K562 (cell line): ENCODE data around the gene FOCAD. TPM values are rescaled to one million over a fixed set of nuclear protein-coding genes. Genes with fewer than 3 reads are reported as not detected.

Source experiments
- ATAC-seq: fragments of 200-7000 bp; cut with Tn5 transposase; 3 replicates; pipeline ENCODE4 v1.9.1; 2020; ENCODE audit warnings: moderate library complexity
- BruUV-seq: library from RNA; stranded (reverse); fragments of 400-500 nt; replicated peaks from 2 replicates; lab custom pipeline; 2021; lab: Mats Ljungman, UMichigan
- CTCF ChIA-PET: fragments of 300-600 bp; formaldehyde crosslinking; extraction: SDS; loops from one replicate; lab custom pipeline; 2021; ENCODE audit warnings: low intra/inter-chr PET ratio; lab: Yijun Ruan, JAX
- POLR2A ChIA-PET: fragments of 300-600, 350-650 bp; sonication (Branson Sonifier 250); formaldehyde crosslinking; extraction: SDS; loops from one replicate; lab custom pipeline; 2021; ENCODE audit warnings: antibody characterized with exemption, inconsistent platforms; lab: Yijun Ruan, JAX
- DNase-seq, 4 experiments: peaks; one replicate each; pipeline versions ENCODE4 v3.0.0 to v3.0.0-alpha.2; 2011 to 2018; ENCODE audit warnings: low spot score in 3 of 4, mixed read lengths in 3 of 4; ENCODE audit errors: extremely low read depth in 1 of 4
- FAIRE-seq: peaks from 2 replicates; lab custom pipeline; 2011; peaks lifted over from hg19 to GRCh38; lab: Jason Lieb, UNC
- H2AFZ ChIP-seq: 2 replicates; pipeline ENCODE4 v1.6.0; 2011; ENCODE audit warnings: low read depth, low read length, control low read depth, inconsistent platforms
- H3K27ac ChIP-seq: fragments of 200-600 bp; 3 replicates; pipeline ENCODE4 v1.8.0; 2011; ENCODE audit warnings: low read depth, mild to moderate bottlenecking, control low read depth, inconsistent platforms, low read length, moderate library complexity, mixed read lengths; ENCODE audit errors: extremely low read depth
- H3K27me3 ChIP-seq, 2 experiments: fragments of 300-600 bp in 1 of 2; 2 replicates in 1 of 2; 3 replicates in 1 of 2; pipeline versions ENCODE4 v1.6.0 to v1.8.0; 2011; ENCODE audit warnings: inconsistent platforms in 2 of 2, low read length in 2 of 2, mild to moderate bottlenecking in 1 of 2, mixed read lengths in 1 of 2, moderate library complexity in 1 of 2; ENCODE audit not compliant: control insufficient read depth in 2 of 2, insufficient read depth in 2 of 2
- H3K36me3 ChIP-seq: fragments of 300-600 bp; 3 replicates; pipeline ENCODE4 v1.8.0; 2011; ENCODE audit warnings: mild to moderate bottlenecking, low read length, inconsistent platforms; ENCODE audit not compliant: control insufficient read depth, insufficient read depth
- H3K4me1 ChIP-seq, 2 experiments: fragments of 200-600 bp in 1 of 2; replicated peaks in 1 of 2; 2 replicates in 1 of 2; 3 replicates in 1 of 2; pipeline versions ENCODE4 v1.5.1 to v1.8.0; 2011; ENCODE audit warnings: inconsistent platforms in 2 of 2, low read length in 2 of 2, mild to moderate bottlenecking in 1 of 2, mixed read lengths in 1 of 2, moderate library complexity in 1 of 2; ENCODE audit not compliant: control insufficient read depth in 2 of 2, insufficient read depth in 2 of 2
- H3K4me2 ChIP-seq: 2 replicates; pipeline ENCODE4 v1.6.1; 2011; ENCODE audit warnings: low read length, control low read depth, inconsistent platforms, mixed read lengths; ENCODE audit not compliant: insufficient read depth
- H3K4me3 ChIP-seq: fragments of 200-600 bp; sonication (generic), shearing (Covaris generic); 2 replicates; pipeline ENCODE4 v1.5.1; 2016; ENCODE audit warnings: control low read depth, inconsistent platforms
- H3K79me2 ChIP-seq: fragments of 200-600 bp; 3 replicates; pipeline ENCODE4 v1.8.0; 2011; ENCODE audit warnings: low read length, inconsistent platforms; ENCODE audit not compliant: control insufficient read depth, insufficient read depth
- H3K9ac ChIP-seq, 2 experiments: 2 replicates each; pipeline versions ENCODE4 v1.6.0 to v1.6.1; 2011; ENCODE audit warnings: low read depth in 2 of 2, low read length in 2 of 2, control low read depth in 1 of 2, inconsistent platforms in 1 of 2, mild to moderate bottlenecking in 1 of 2, mixed read lengths in 1 of 2; ENCODE audit not compliant: insufficient read depth in 1 of 2
- H3K9me1 ChIP-seq: one replicate; pipeline ENCODE4 v1.6.0; 2011; ENCODE audit warnings: inconsistent platforms, mild to moderate bottlenecking, low read length, moderate library complexity; ENCODE audit not compliant: control insufficient read depth, insufficient read depth
- H3K9me3 ChIP-seq: replicated peaks from 2 replicates; pipeline ENCODE4 v1.5.1; 2011; ENCODE audit warnings: low read depth, low read length, inconsistent platforms; ENCODE audit not compliant: control insufficient read depth, insufficient read depth
- H4K20me1 ChIP-seq: replicated peaks from 2 replicates; pipeline ENCODE4 v1.6.1; 2011; ENCODE audit warnings: low read length, inconsistent platforms, mixed read lengths; ENCODE audit not compliant: control insufficient read depth, insufficient read depth
- CBX5 ChIP-seq: IDR thresholded peaks from 2 replicates; pipeline ENCODE4 v1.6.1; 2014; ENCODE audit warnings: low read depth, borderline replicate concordance
- DEAF1 ChIP-seq: fragments of 450-650 bp; formaldehyde crosslinking; IDR thresholded peaks from 2 replicates; pipeline ENCODE4 v1.4.0; 2020; ENCODE audit warnings: mild to moderate bottlenecking, moderate library complexity
- HCFC1 ChIP-seq: IDR thresholded peaks from 2 replicates; pipeline ENCODE4 v1.6.1; 2012; ENCODE audit warnings: low read depth, low read length, improper control_type of control experiment
- HLTF ChIP-seq: fragments of 450-650 bp; IDR thresholded peaks from 2 replicates; pipeline ENCODE4 v1.6.1; 2016
- MITF ChIP-seq: IDR thresholded peaks from 2 replicates; pipeline ENCODE4 v1.6.1; 2014; ENCODE audit warnings: antibody characterized with exemption
- MTF1 ChIP-seq: fragments of 250-450 bp; sonication (Bioruptor Pico); IDR thresholded peaks from 2 replicates; pipeline ENCODE4 v1.9.0; 2021; ENCODE audit warnings: moderate library complexity, mild to moderate bottlenecking, inconsistent platforms, borderline replicate concordance
- NELFE ChIP-seq: IDR thresholded peaks from 2 replicates; pipeline ENCODE4 v1.6.1; 2011; ENCODE audit warnings: mild to moderate bottlenecking; ENCODE audit not compliant: insufficient read depth, insufficient read length
- PHF20 ChIP-seq: fragments of 450-650 bp; IDR thresholded peaks from 2 replicates; pipeline ENCODE4 v1.6.1; 2018; ENCODE audit not compliant: partially characterized antibody
- POLR3G ChIP-seq: IDR thresholded peaks from 2 replicates; pipeline ENCODE4 v1.6.1; 2011; ENCODE audit not compliant: insufficient read length, insufficient replicate concordance; ENCODE audit errors: extremely low read depth
- SFPQ ChIP-seq: fragments of 200-400 bp; formaldehyde crosslinking; IDR thresholded peaks from 2 replicates; pipeline ENCODE4 v1.6.1; 2017; ENCODE audit warnings: mild to moderate bottlenecking, low read depth, low read length, moderate library complexity
- SMAD2 ChIP-seq: fragments of 150-350 bp; IDR thresholded peaks from 2 replicates; pipeline ENCODE4 v1.6.1; 2014; ENCODE audit warnings: low read depth, mild to moderate bottlenecking, low read length
- SRSF3 ChIP-seq: fragments of 200-400 bp; formaldehyde crosslinking; IDR thresholded peaks from 2 replicates; pipeline ENCODE4 v1.6.1; 2016; ENCODE audit warnings: mild to moderate bottlenecking, low read length, moderate library complexity; ENCODE audit not compliant: insufficient read depth
- ZBTB12 ChIP-seq: fragments of 250-450 bp; sonication (Bioruptor Pico); IDR thresholded peaks from 2 replicates; pipeline ENCODE4 v1.4.0; 2020
- ZNF140 ChIP-seq: fragments of 250-450 bp; sonication (Bioruptor Pico); IDR thresholded peaks from 2 replicates; pipeline ENCODE4 v1.8.0; 2021; ENCODE audit warnings: moderate library complexity, mild to moderate bottlenecking, inconsistent platforms
- ZNF584 ChIP-seq: fragments of 200-800 bp; sonication (Bioruptor generic); IDR thresholded peaks from 2 replicates; pipeline ENCODE4 v1.6.1; 2016; ENCODE audit warnings: low read depth, mild to moderate bottlenecking, missing genetic modification characterization, missing compliant biosample characterization
- WGBS: fragments of 100-300 bp; shearing (Covaris generic); methylation state at CpG from one replicate; pipeline ENCODE4 v1.1.6; 2016; ENCODE audit warnings: low coverage, mixed read lengths; ENCODE audit not compliant: insufficient coverage; ENCODE audit errors: missing lambda C conversion rate; 5-methylcytosine and 5-hydroxymethylcytosine counted together
- in situ Hi-C: fragments of 300-500 bp; cut with MboI; formaldehyde crosslinking; loops from 4 replicates; pipeline ENCODE4 v1.15.0; 2018; ENCODE audit warnings: inconsistent platforms, mixed read lengths
- intact Hi-C: fragments of 100-400 bp; cut with micrococcal nuclease; formaldehyde crosslinking; loops from 2 replicates; pipeline ENCODE4 v1.14.2; 2022
- polyA plus RNA-seq, 8 experiments: library from polyadenylated mRNA; depleted of rRNA in 4 of 8; stranded (reverse) in 5 of 8; unstranded in 3 of 8; fragments of >200 nt; fragmentation: Nextera tagmentation in 2 of 8; fragmentation: Illumina TruSeq in 1 of 8; extraction: Ambion mirVana in 2 of 8; extraction: Trizol in 1 of 8; gene quantifications; 2 replicates each; pipeline versions ENCODE4 v1.2.1 to v1.2.3, GENCODE V29; 2011 to 2014; ENCODE audit warnings: inconsistent platforms in 1 of 8, missing spikeins in 1 of 8
- total RNA-seq, 7 experiments: library from RNA; depleted of rRNA in 6 of 7; stranded (reverse); fragments of >200 nt in 6 of 7; fragmentation: Illumina TruSeq in 2 of 7; extraction: Trizol in 2 of 7; gene quantifications; 2 replicates each; pipeline versions ENCODE4 v1.2.1 to v1.2.3, GENCODE V29; 2011 to 2021; ENCODE audit warnings: low replicate concordance in 1 of 7
- TF ChIP-seq, protein P1 (sequence below): fragments of 250-450 bp; sonication (Bioruptor Pico); IDR thresholded peaks from 2 replicates; pipeline ENCODE4 v1.8.0; 2022; ENCODE audit warnings: inconsistent platforms, mild to moderate bottlenecking, moderate library complexity, borderline replicate concordance

Gene FOCAD
- total and polyA plus RNA-seq, 9 of the 15 experiments (the other 6 are each of a cell fraction or from before 2014, with no cell fraction given), result 0.13 to 2.4 (median 1.6) TPM

GRCh38 chr9:20681467-20681866, 2.6 kb upstream of the FOCAD start:
- no TSS peak for BruUV-seq
- in situ Hi-C loops, result no loop called here
- no peaks in the 10 kb centered on the region for H4K20me1 ChIP-seq
- H3K9me3 ChIP-seq, result no peaks in the 10 kb centered on the region
- intact Hi-C loops, result no loop called here
- no peak overlapping the region for H2AFZ ChIP-seq
- no peak overlapping the region for H3K27ac ChIP-seq
- H3K27me3 ChIP-seq, result no peaks in the 10 kb centered on the region
- H3K9ac ChIP-seq, result no peak overlapping the region
- FAIRE-seq (no peak), DNase-seq (no peak), ATAC-seq (no peak)
- H3K36me3 ChIP-seq, result no peaks in the 10 kb centered on the region
- ChIA-PET POLR2A (no interaction called here), CTCF (no interaction called here)
- H3K9me1 ChIP-seq, result no peaks in the 10 kb centered on the region
- H3K4me2 ChIP-seq, result no peak overlapping the region
- H3K4me1 ChIP-seq, result peaks cover 0 to 8% of the 10 kb centered on the region in 2 experiments; a peak in 2 of 5 replicates
- H3K4me3 ChIP-seq, result no peak overlapping the region
- H3K79me2 ChIP-seq, result peaks cover 22% of the 10 kb centered on the region
- 57% methylated on average over 2 of the region's 2 CpGs for WGBS
- TF ChIP-seq CBX5 (no peak), ZBTB12 (CRISPR knock-in tag) (no peak), MTF1 (CRISPR knock-in tag) (no peak), HCFC1 (no peak), SRSF3 (no peak), NELFE (no peak), POLR3G (no peak), MITF (no peak), PHF20 (no peak), SMAD2 (no peak), ZNF584 (no peak), DEAF1 (CRISPR knock-in tag) (no peak), ZNF140 (CRISPR knock-in tag) (no peak), HLTF (no peak), SFPQ (no peak)
- TF ChIP-seq, protein P1, sequence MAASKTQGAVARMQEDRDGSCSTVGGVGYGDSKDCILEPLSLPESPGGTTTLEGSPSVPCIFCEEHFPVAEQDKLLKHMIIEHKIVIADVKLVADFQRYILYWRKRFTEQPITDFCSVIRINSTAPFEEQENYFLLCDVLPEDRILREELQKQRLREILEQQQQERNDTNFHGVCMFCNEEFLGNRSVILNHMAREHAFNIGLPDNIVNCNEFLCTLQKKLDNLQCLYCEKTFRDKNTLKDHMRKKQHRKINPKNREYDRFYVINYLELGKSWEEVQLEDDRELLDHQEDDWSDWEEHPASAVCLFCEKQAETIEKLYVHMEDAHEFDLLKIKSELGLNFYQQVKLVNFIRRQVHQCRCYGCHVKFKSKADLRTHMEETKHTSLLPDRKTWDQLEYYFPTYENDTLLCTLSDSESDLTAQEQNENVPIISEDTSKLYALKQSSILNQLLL, result no peak
